Measurements from ENCODE around the gene WASL. TPM values are rescaled to one million over a fixed set of nuclear protein-coding genes. Genes with fewer than 3 reads are reported as not detected.

WASL gene
- total RNA-seq, 1 experiment from 2014 or later = 39.3 TPM

DNA sequence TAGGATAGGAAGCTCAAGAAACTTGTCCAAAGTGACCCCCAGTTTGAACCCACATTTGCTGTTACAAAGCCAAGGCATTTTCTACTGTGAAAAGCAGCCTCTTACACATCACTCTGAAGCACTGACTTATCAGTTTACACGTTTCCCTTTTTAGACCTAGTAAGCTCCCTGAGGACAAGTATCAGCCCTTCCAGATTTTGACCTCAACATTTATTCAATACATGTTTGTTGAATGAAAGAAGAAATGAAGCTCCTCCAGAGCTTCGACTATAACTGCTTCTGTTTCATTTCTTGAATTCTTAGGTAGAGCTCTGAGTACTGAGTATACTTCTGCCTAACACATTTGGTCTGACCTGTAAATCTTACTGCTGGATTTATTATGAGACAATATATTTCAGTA lies 2.7 kb downstream of the WASL start:
- Histone ChIP-seq H3K23ac (ENCODE audit: insufficient read length, low read depth, low read length) (no peak overlapping the region), H4K91ac (ENCODE audit: insufficient read length, low read depth, low read length) (no peak overlapping the region), H3K79me1 (ENCODE audit: insufficient read depth, low read depth, low read length, poor library complexity, severe bottlenecking) (no peaks in the 10 kb centered on the region), H3K4me1 (ENCODE audit: insufficient read depth, low read length) (peaks cover 4% of the 10 kb centered on the region; the same call in 1 of the 2 replicates), H2AFZ (ENCODE audit: low read length) (no peak overlapping the region), H3K79me2 (ENCODE audit: insufficient read depth, low read length) (peaks cover 36% of the 10 kb centered on the region; the same call in 1 of the 2 replicates), H2BK5ac (ENCODE audit: insufficient read length, low read length) (no peak overlapping the region), H2BK12ac (ENCODE audit: insufficient read length, low read depth, low read length) (no peak overlapping the region), H2BK120ac (ENCODE audit: low read depth, low read length, poor library complexity, severe bottlenecking) (no peak overlapping the region), H2BK20ac (ENCODE audit: low read depth, low read length, poor library complexity, severe bottlenecking) (no peak overlapping the region), H3K56ac (ENCODE audit: insufficient read length, low read depth, low read length) (no peak overlapping the region), H2BK15ac (ENCODE audit: low read depth, low read length) (no peak overlapping the region), H4K5ac (ENCODE audit: insufficient read length, low read depth, low read length) (no peak overlapping the region), H3K23me2 (ENCODE audit: insufficient read length, low read depth, low read length, poor library complexity, severe bottlenecking) (peaks cover 7% of the 10 kb centered on the region), H4K8ac (replicated peaks; ENCODE audit: insufficient read length, low read depth, low read length) (no peak overlapping the region), H3K18ac (ENCODE audit: insufficient read length, low read depth, low read length) (no peak overlapping the region), H3K27ac (ENCODE audit: insufficient read length, low read depth, low read length) (no peak overlapping the region), H3K14ac (ENCODE audit: insufficient read depth, low read length) (no peak overlapping the region), H3T11ph (ENCODE audit: low read length) (no peak overlapping the region), H3K9ac (ENCODE audit: extremely low read depth, insufficient read length, low read length) (no peak overlapping the region), H3K4ac (ENCODE audit: low read depth, low read length) (no peak overlapping the region), H3K27me3 (ENCODE audit: insufficient read depth, low read length) (no peaks in the 10 kb centered on the region), H3K4me2 (ENCODE audit: insufficient read depth, insufficient read length, low read length) (peak overlapping the region; percentile 45), H4K20me1 (ENCODE audit: control insufficient read depth, insufficient read depth, insufficient read length) (no peaks in the 10 kb centered on the region), H2AK5ac (ENCODE audit: insufficient read length, low read length) (no peak overlapping the region), H3K9me3 (ENCODE audit: control insufficient read depth, low read depth, low read length) (no peaks in the 10 kb centered on the region)
- Mint-ChIP-seq H3K27ac (peak overlapping the region; percentile 25 to 79 (median 42); a peak in 4 of 7 replicates), H3K4me3 (peak overlapping the region; percentile 92 to 97), H3K27me3 (ENCODE audit: low read depth) (no peaks in the 10 kb centered on the region), H3K4me1 (peaks cover 59 to 61% of the 10 kb centered on the region in 2 experiments), H3K36me3 (ENCODE audit: insufficient read depth in 1 of 3, low read depth in 3 of 3) (peaks cover 0 to 3% (median 0%) of the 10 kb centered on the region in 3 experiments; a peak in 3 of 7 replicates), H3K9me3 (no peaks in the 10 kb centered on the region)
- no CpG with 5 or more reads among the region's 2 CpGs for WGBS (ENCODE audit: extremely low coverage, insufficient read length, low lambda C conversion rate)
- no peak for DNase-seq
- TF ChIP-seq, protein P1, sequence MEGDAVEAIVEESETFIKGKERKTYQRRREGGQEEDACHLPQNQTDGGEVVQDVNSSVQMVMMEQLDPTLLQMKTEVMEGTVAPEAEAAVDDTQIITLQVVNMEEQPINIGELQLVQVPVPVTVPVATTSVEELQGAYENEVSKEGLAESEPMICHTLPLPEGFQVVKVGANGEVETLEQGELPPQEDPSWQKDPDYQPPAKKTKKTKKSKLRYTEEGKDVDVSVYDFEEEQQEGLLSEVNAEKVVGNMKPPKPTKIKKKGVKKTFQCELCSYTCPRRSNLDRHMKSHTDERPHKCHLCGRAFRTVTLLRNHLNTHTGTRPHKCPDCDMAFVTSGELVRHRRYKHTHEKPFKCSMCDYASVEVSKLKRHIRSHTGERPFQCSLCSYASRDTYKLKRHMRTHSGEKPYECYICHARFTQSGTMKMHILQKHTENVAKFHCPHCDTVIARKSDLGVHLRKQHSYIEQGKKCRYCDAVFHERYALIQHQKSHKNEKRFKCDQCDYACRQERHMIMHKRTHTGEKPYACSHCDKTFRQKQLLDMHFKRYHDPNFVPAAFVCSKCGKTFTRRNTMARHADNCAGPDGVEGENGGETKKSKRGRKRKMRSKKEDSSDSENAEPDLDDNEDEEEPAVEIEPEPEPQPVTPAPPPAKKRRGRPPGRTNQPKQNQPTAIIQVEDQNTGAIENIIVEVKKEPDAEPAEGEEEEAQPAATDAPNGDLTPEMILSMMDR (conservative IDR thresholded peaks at IDR 0.05) = no peak
